ENCODE data around the gene PRCC.

Gene PRCC

GRCh38 chr1:156740741-156741480 lies 26.4 kb upstream of the PRCC start, which contains the start of gene MRPL24:
TSS of gene MRPL24 (minus strand) at chr1:156741088. CDS start at chr1:156738704, 2,384 bp downstream.
- TF ChIP-seq, protein P1, sequence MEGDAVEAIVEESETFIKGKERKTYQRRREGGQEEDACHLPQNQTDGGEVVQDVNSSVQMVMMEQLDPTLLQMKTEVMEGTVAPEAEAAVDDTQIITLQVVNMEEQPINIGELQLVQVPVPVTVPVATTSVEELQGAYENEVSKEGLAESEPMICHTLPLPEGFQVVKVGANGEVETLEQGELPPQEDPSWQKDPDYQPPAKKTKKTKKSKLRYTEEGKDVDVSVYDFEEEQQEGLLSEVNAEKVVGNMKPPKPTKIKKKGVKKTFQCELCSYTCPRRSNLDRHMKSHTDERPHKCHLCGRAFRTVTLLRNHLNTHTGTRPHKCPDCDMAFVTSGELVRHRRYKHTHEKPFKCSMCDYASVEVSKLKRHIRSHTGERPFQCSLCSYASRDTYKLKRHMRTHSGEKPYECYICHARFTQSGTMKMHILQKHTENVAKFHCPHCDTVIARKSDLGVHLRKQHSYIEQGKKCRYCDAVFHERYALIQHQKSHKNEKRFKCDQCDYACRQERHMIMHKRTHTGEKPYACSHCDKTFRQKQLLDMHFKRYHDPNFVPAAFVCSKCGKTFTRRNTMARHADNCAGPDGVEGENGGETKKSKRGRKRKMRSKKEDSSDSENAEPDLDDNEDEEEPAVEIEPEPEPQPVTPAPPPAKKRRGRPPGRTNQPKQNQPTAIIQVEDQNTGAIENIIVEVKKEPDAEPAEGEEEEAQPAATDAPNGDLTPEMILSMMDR (IDR thresholded peaks at IDR 0.05) = no peak
- peak within 1 kb of the TSS; percentile 84 for H3K4me3 ChIP-seq
- peak within 1 kb of the TSS; percentile 73 to 83 for H3K27ac ChIP-seq
- DNase-seq (ENCODE audit: low spot score) = peak; percentile 99

GRCh38 chr1:156741481-156741983 lies 25.8 kb upstream of the PRCC start:
- Histone ChIP-seq H3K4me3 (peak overlapping the region; percentile 55), H3K27ac (peak overlapping the region; percentile 73 to 83)
- TF ChIP-seq, protein P1 (IDR thresholded peaks at IDR 0.05) = no peak
- DNase-seq (ENCODE audit: low spot score) = no peak

- TF ChIP-seq, protein P1 (IDR thresholded peaks at IDR 0.05) = no peak
- no peak overlapping the region for H3K4me3 ChIP-seq
- H3K27ac ChIP-seq = peak overlapping the region; percentile 73 to 83
- no peak for DNase-seq (ENCODE audit: low spot score)
Measured at GRCh38 chr1:156742017-156742416, 25.3 kb upstream of the PRCC start.

DNA sequence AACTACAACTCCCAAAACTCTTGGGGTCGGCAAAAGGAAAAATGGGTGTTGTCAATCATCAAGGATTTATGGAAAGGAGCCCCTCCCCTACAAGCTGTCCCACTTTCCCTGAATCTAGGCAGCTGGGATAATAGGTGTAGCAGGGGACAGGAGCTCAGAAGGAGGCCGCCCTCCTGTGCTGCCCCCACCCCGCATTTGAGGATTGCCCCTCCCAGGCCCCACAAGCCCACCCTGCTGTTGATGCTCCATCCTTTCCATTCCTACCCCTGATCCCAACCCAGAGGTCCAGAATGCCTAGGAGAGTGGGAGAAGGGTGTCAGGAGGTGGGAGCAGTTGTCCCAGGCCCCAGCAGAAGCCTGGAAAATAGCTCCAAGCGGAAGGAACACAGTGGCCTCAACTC lies 24.5 kb upstream of the PRCC start:
- Histone ChIP-seq H3K27ac (no peak overlapping the region), H3K4me3 (no peak overlapping the region)
- DNase-seq (ENCODE audit: low spot score) = no peak
- TF ChIP-seq, protein P1 (IDR thresholded peaks at IDR 0.05) = no peak

- H3K4me3 ChIP-seq = no peak overlapping the region
- peak overlapping the region in 1 of 2 donors; percentile 22 for H3K27ac ChIP-seq
- TF ChIP-seq, protein P1 (IDR thresholded peaks at IDR 0.05) = no peak
- no peak for DNase-seq (ENCODE audit: low spot score)
Measured at GRCh38 chr1:156743367-156744302, 23.7 kb upstream of the PRCC start.

DNA sequence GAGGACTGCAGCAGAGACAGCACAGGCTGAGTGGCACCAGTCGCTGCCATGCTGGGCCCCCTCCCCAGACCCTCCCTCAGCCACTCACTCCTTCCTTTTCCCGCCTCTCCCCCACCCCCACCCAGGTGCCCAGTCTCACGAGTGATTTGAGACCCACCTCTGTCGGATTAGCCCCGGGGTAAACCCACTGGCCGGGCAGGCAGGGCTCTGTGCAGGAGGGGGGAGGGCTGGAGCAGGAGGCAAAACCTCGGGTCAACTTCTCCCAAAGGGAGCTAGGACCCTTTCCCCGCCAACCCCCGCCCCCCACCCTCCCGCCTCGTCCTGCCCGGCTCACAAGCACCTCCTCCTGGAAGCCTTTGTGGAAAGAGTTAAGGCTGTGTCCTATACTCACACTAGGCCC lies 23.0 kb upstream of the PRCC start:
- DNase-seq (ENCODE audit: low spot score) = no peak
- TF ChIP-seq, protein P1 (IDR thresholded peaks at IDR 0.05) = no peak
- Histone ChIP-seq H3K27ac (peak overlapping the region in 1 of 2 donors; percentile 22), H3K4me3 (no peak overlapping the region)

All from coronary artery (tissue), 2 donors.